Astrocyte (in vitro differentiated cells and primary cell): ENCODE results near the gene OR2L13. TPM values are rescaled to one million over a fixed set of nuclear protein-coding genes. Genes with fewer than 3 reads are reported as not detected.

Experiments
- DNase-seq: peaks from one replicate; pipeline ENCODE4 v3.0.0-alpha.2; 2010; ENCODE audit warnings: low read depth
- FAIRE-seq: peaks from 2 replicates; lab custom pipeline; 2011; peaks lifted over from hg19 to GRCh38; lab: Jason Lieb, UNC
- H2AFZ ChIP-seq: 2 replicates; pipeline ENCODE4 v1.6.0; 2012; ENCODE audit warnings: low read depth, low read length, inconsistent platforms
- H3K27ac ChIP-seq: 2 replicates; pipeline ENCODE4 v1.5.1; 2011; ENCODE audit warnings: low read depth, low read length, inconsistent platforms
- H3K27me3 ChIP-seq: 2 replicates; pipeline ENCODE4 v1.6.0; 2011; ENCODE audit warnings: low read length, inconsistent platforms; ENCODE audit not compliant: insufficient read depth
- H3K36me3 ChIP-seq: 2 replicates; pipeline ENCODE4 v1.5.1; 2011; ENCODE audit warnings: low read length, inconsistent platforms; ENCODE audit not compliant: insufficient read depth
- H3K4me1 ChIP-seq: 2 replicates; pipeline ENCODE4 v1.5.1; 2011; ENCODE audit warnings: low read length, inconsistent platforms; ENCODE audit not compliant: insufficient read depth
- H3K4me2 ChIP-seq: 2 replicates; pipeline ENCODE4 v1.6.0; 2012; ENCODE audit warnings: low read length, inconsistent platforms
- H3K4me3 ChIP-seq: 2 replicates; pipeline ENCODE4 v1.5.1; 2011; ENCODE audit warnings: low read depth, mild to moderate bottlenecking, low read length, inconsistent platforms; ENCODE audit not compliant: insufficient read depth
- H3K79me2 ChIP-seq: 2 replicates; pipeline ENCODE4 v1.6.0; 2012; ENCODE audit warnings: mild to moderate bottlenecking, low read length, inconsistent platforms; ENCODE audit not compliant: insufficient read depth
- H3K9ac ChIP-seq: 2 replicates; pipeline ENCODE4 v1.6.0; 2012; ENCODE audit warnings: mild to moderate bottlenecking, low read length, inconsistent platforms
- H3K9me3 ChIP-seq: 2 replicates; pipeline ENCODE4 v1.5.1; 2012; ENCODE audit warnings: low read depth, mild to moderate bottlenecking, low read length, inconsistent platforms; ENCODE audit not compliant: insufficient read depth
- H4K20me1 ChIP-seq: 2 replicates; pipeline ENCODE4 v1.6.0; 2012; ENCODE audit warnings: low read length, inconsistent platforms; ENCODE audit not compliant: insufficient read depth
- H3K27ac Mint-ChIP-seq: one replicate; pipeline ENCODE4 v1.8.0; 2021; ENCODE audit warnings: mild to moderate bottlenecking, mixed read lengths; ENCODE audit not compliant: unreplicated experiment
- H3K27me3 Mint-ChIP-seq: one replicate; pipeline ENCODE4 v1.8.0; 2021; ENCODE audit warnings: low read depth, mixed read lengths; ENCODE audit not compliant: unreplicated experiment
- H3K36me3 Mint-ChIP-seq: one replicate; pipeline ENCODE4 v1.8.0; 2021; ENCODE audit warnings: low read depth, mixed read lengths; ENCODE audit not compliant: unreplicated experiment
- H3K4me1 Mint-ChIP-seq: one replicate; pipeline ENCODE4 v1.8.0; 2021; ENCODE audit warnings: low read depth, mixed read lengths; ENCODE audit not compliant: unreplicated experiment
- H3K4me3 Mint-ChIP-seq: one replicate; pipeline ENCODE4 v1.8.0; 2021; ENCODE audit warnings: mild to moderate bottlenecking, moderate library complexity, mixed read lengths; ENCODE audit not compliant: unreplicated experiment
- H3K9me3 Mint-ChIP-seq: one replicate; pipeline ENCODE4 v1.8.0; 2021; ENCODE audit warnings: mild to moderate bottlenecking, mixed read lengths; ENCODE audit not compliant: unreplicated experiment
- EZH2 ChIP-seq: IDR thresholded peaks from 2 replicates; pipeline ENCODE4 v1.6.1; 2012; ENCODE audit warnings: mild to moderate bottlenecking, low read length, inconsistent platforms; ENCODE audit not compliant: insufficient read depth
- total RNA-seq: library from RNA; stranded (reverse); gene quantifications from 2 replicates; pipeline ENCODE4 v1.2.1, GENCODE V29; 2021
- TF ChIP-seq, protein P1 (sequence below): IDR thresholded peaks from 2 replicates; pipeline ENCODE4 v1.5.1; 2011; ENCODE audit warnings: low read depth, mild to moderate bottlenecking, inconsistent platforms, low read length, moderate library complexity; ENCODE audit not compliant: insufficient read depth

The OR2L13 gene
- total RNA-seq, 1 donor from 2014 or later: not detected

DNA sequence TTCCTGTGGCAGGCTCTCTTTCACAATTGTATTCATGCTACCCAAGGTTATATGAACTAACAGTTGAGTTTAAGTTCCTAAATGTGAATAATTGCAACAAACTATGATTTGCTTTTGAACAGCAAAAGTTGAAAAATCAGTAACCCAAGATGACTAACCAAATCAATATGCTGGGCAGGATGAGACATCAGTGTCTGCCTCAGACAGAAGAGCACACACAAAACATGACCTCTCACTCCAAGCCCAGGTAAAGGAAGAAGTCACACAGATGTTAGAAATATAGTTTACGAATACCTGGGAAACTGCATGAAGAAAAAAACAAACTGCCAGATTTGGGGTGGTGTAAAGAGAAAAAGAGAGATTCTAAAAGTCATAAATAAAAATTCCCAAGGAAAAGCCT, 3.5 kb downstream of the OR2L13 start:
- Mint-ChIP-seq H3K27me3 (no peaks in the 10 kb centered on the region), H3K9me3 (peaks cover 8% of the 10 kb centered on the region), H3K27ac (no peak overlapping the region), H3K4me1 (no peaks in the 10 kb centered on the region), H3K4me3 (no peak overlapping the region), H3K36me3 (no peaks in the 10 kb centered on the region)
- H3K4me3 ChIP-seq: no peak overlapping the region
- FAIRE-seq: no peak
- no peak overlapping the region for H3K9ac ChIP-seq
- peaks cover 7% of the 10 kb centered on the region for H3K9me3 ChIP-seq
- no peak overlapping the region for H2AFZ ChIP-seq
- no peak overlapping the region for H3K27ac ChIP-seq
- no peaks in the 10 kb centered on the region for H4K20me1 ChIP-seq
- no peaks in the 10 kb centered on the region for H3K36me3 ChIP-seq
- H3K4me1 ChIP-seq: no peaks in the 10 kb centered on the region
- no peak for DNase-seq
- no peaks in the 10 kb centered on the region for H3K79me2 ChIP-seq
- no peaks in the 10 kb centered on the region for H3K27me3 ChIP-seq
- no peak overlapping the region for H3K4me2 ChIP-seq
- TF ChIP-seq, protein P1, sequence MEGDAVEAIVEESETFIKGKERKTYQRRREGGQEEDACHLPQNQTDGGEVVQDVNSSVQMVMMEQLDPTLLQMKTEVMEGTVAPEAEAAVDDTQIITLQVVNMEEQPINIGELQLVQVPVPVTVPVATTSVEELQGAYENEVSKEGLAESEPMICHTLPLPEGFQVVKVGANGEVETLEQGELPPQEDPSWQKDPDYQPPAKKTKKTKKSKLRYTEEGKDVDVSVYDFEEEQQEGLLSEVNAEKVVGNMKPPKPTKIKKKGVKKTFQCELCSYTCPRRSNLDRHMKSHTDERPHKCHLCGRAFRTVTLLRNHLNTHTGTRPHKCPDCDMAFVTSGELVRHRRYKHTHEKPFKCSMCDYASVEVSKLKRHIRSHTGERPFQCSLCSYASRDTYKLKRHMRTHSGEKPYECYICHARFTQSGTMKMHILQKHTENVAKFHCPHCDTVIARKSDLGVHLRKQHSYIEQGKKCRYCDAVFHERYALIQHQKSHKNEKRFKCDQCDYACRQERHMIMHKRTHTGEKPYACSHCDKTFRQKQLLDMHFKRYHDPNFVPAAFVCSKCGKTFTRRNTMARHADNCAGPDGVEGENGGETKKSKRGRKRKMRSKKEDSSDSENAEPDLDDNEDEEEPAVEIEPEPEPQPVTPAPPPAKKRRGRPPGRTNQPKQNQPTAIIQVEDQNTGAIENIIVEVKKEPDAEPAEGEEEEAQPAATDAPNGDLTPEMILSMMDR: no peak
- TF ChIP-seq EZH2: no peak

DNA sequence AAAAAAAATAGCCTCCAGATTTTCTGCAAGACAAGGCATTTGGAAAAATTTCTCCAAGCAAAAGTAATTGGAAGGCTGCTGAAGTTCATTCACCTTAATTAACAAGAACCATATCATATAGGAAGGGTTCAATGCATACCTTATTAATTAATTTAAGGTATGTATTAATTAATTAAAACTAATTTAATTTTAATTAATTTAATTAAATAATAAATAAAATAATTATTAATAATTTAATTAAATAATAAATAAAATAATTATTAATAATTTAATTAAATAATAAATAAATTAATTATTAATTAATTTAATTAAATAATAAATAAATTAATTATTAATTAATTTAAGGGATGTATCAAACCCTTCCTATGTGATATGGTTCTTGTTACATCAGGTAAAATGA, 7.9 kb downstream of the OR2L13 start:
- H2AFZ ChIP-seq: no peak overlapping the region
- no peaks in the 10 kb centered on the region for H3K27me3 ChIP-seq
- DNase-seq (no peak), FAIRE-seq (no peak)
- peaks cover 7% of the 10 kb centered on the region for H3K9me3 ChIP-seq
- Mint-ChIP-seq H3K9me3 (peaks cover 18% of the 10 kb centered on the region), H3K4me3 (no peak overlapping the region), H3K27ac (no peak overlapping the region), H3K36me3 (no peaks in the 10 kb centered on the region), H3K27me3 (no peaks in the 10 kb centered on the region), H3K4me1 (no peaks in the 10 kb centered on the region)
- no peaks in the 10 kb centered on the region for H3K79me2 ChIP-seq
- H3K4me3 ChIP-seq: no peak overlapping the region
- no peaks in the 10 kb centered on the region for H4K20me1 ChIP-seq
- no peaks in the 10 kb centered on the region for H3K36me3 ChIP-seq
- H3K9ac ChIP-seq: no peak overlapping the region
- H3K4me2 ChIP-seq: no peak overlapping the region
- TF ChIP-seq EZH2: no peak
- TF ChIP-seq, protein P1: no peak
- H3K4me1 ChIP-seq: no peaks in the 10 kb centered on the region
- no peak overlapping the region for H3K27ac ChIP-seq

DNA sequence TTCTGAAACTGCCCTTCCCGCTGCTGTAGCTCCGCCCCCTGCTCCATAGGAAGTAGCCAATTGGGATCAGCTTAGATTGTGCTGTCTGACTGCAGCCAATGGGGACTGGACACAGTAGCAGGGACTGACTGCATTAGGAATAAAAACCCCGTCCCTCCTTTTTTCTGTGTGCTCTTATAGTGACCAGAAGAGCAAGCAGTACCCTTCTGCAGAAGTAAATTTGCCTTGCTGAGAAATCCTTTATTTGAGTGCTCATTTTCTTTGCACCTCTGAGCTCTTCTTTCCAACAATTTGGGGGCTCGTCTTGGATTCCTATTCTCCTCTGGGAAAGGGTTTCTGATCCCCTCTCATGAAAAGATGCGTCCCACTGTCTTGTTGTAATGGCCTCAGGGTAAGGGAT, 16.2 kb downstream of the OR2L13 start:
- FAIRE-seq: no peak
- Mint-ChIP-seq H3K9me3 (peaks cover 22% of the 10 kb centered on the region), H3K27me3 (no peaks in the 10 kb centered on the region), H3K4me1 (no peaks in the 10 kb centered on the region), H3K36me3 (no peaks in the 10 kb centered on the region), H3K27ac (no peak overlapping the region), H3K4me3 (no peak overlapping the region)
- H3K9ac ChIP-seq: no peak overlapping the region
- TF ChIP-seq EZH2: no peak
- TF ChIP-seq, protein P1: no peak
- no peaks in the 10 kb centered on the region for H3K36me3 ChIP-seq
- H3K9me3 ChIP-seq: peaks cover 6% of the 10 kb centered on the region
- no peaks in the 10 kb centered on the region for H3K27me3 ChIP-seq
- no peak overlapping the region for H2AFZ ChIP-seq
- no peaks in the 10 kb centered on the region for H3K4me1 ChIP-seq
- no peaks in the 10 kb centered on the region for H4K20me1 ChIP-seq
- H3K4me3 ChIP-seq: no peak overlapping the region
- H3K27ac ChIP-seq: no peak overlapping the region
- no peak for DNase-seq
- no peak overlapping the region for H3K4me2 ChIP-seq
- H3K79me2 ChIP-seq: no peaks in the 10 kb centered on the region
